HG03558 (cell line): ENCODE measurements around the gene NPAS3.

Source experiments
- ATAC-seq: cut with Tn5 transposase; IDR thresholded peaks from one replicate; pipeline ENCODE4 v1.9.1; 2021; ENCODE audit warnings: moderate number of reproducible peaks; ENCODE audit not compliant: unreplicated experiment; ENCODE audit errors: extremely low read depth

Gene NPAS3

DNA sequence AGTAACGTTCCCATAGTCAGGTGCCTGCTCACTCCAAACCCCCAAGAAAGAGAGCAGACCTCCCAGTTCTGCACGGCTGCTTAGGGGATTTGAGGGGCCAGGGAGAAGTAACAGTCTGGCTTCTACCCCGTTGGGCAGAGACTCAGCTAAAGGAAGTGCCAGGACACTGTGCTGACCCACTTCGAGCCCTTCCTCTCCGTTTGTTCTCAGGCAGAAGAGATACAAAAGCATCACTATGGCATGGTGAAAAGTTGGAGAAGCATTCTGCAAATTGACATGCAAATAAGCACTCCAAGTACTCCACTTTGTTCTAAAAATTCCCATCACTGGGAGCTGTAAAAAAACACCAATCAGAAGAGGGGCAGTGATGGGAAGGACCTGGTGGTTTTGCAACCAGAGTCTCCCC, 773.1 kb downstream of the NPAS3 start:
- no peak for ATAC-seq

DNA sequence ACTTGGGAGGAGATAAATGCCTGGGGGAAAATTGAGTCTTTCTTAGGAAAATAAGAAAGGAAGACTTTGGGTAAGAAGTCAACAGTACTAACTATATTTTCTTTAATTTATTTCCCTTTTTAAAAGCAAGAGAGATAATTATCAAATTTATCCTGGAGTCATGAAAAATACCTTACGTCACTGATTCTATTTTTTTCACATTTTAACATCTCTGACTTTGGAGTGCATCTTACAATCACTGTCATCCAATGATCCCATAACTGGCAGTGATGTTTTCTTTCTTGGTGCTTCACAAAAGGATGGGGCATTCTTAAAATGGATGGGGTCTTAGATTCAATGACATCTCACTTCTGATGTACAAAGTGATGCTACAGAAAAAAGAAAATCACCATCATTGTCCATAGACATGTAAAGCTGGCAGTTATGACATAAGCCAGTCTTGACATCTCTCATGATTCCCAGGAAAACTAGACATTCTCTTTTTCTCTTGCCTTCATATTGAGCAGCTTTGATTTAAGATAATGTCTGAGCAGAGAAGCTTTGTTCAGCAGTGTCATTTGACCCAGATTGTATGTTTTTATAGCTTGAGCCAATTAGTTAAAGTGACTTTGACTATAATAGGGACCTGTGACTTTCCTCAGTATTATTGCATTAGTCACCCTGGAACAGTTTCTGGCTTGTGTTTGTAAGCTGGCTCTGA, 776.0 kb downstream of the NPAS3 start:
- ATAC-seq: no peak

DNA sequence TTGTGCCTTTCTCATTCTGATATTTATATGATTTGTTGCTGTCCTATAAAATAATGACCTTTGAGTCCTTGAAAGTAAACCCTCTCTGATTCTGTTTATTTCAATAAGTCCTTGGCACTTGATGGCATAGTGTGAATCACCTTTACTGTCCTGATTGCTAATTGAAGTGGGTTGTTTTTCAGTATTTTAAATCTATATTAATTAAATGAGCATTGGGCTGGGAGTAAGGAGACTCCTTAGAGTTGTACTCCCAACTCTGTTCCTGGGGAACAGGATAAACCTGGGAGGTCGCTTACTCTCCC, 776.5 kb downstream of the NPAS3 start:
- no peak for ATAC-seq

DNA sequence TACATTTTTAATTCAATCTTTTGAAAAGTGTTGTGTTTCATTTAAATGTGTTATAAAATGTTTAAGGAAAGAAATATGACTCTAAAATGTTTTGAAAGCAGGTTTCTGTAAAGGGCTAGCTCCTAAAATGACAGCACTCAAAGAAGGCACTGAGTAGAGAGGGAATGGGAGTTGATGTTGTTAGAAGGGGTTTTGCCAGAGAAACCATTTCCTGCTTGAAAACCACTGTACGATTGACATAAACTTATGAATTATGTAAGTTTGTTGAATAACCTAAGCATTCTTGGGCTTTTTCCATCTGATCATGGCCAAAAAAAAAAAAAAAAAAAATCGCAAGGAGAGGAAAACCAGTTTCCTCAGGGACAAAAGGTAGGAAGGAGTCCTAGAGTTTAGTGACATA, 778.2 kb downstream of the NPAS3 start:
- ATAC-seq: no peak

DNA sequence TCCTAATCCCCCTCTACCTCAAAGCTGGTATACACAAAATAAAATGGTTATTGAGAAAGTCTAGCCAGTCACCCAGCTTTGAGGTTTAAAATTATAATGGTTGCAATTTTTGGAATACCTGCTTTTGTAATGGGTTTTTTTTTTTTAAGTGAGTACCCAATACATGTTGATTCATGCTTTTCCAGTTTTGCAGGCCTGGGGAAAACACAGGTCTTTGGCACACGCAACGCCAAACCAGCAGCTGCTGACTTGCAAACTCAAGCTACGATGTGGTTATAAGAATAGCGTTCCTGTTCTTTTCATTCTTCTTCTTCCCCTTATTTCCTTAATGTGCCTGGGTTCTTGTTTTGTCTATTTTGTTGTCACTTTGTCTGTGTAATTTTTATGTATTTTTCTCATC, 779.2 kb downstream of the NPAS3 start:
- ATAC-seq: no peak

DNA sequence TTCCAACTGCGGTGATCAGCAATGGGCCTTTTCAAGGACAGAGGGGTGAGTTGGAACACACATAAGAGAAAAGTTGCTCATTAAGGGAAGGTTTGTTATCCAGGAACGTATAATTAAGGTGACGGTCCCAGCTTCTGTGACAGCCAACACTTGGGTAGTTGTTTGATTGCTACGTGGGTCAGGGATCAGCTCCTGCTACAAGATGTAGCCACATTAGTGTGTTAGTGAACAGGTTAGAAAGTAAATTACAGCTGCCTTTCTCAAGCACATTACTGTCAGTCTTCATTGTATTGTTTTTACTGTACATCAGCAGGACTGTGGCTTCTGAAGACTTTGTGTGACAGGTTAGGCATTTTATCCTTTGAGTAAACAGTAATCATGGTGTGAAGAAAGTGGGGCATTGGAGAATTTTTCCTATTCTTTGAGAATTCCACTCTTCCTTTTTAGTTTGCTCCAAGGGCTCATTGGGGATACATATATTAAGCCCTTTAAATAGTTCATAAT, 781.7 kb downstream of the NPAS3 start:
- no peak for ATAC-seq

DNA sequence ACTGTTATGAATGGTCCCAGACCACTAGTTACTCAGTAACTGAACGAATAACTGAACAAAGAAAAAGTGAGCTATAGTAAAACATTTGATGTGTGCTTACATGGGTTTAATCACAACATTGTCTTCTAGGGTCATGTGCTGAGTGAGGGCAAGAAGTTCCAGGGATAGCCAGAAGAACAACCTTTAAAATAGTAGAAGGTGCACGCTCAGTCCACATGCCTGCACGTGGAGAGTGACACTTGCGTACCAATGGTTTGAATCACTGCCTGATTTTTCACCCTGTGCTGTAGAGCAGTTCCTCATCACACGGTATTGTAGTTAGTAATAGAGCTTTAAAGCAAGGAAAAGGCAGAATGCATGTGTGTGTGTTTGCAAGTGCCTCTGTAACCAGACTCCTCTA, 788.0 kb downstream of the NPAS3 start:
- no peak for ATAC-seq

DNA sequence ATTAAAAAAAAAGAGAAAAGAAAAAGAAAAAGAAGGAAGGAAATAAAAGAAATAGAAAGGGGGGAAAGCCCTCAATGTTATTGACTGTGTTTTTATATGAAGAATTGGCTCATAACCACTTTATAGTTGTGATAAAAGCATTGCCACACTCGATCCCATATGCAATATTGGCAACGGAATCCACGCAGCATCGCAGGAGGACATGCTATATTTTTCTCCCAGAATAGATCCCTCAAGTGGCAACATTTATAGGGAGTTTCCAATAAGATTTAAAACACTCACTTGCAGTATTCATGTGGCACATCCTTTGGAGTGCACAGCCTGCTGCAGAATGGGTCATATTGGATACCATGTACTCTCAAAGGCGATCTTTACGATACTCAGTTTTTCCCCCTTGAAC, 788.9 kb downstream of the NPAS3 start:
- no peak for ATAC-seq

DNA sequence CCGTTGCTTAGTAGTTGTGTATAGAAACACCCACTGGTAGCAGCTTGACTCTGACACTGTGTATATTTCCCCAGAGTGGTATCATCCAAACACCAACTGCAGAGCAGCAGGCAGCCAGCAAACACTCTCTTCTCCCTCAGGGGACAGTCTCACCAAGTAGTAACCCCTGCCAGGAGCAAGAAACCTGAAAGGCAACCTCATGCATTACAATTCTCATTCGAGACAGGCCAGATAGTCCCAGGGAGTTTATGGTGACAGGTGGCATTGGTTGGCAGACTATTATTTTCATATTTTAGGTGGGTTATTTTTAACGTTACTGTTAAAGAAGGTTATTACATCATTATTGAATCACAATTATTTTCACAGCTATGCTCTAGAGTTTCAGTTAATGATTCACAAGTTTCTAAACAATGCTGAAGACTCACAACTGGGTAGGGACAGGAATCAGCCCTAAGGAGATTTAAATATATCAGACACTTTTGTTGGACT, 789.4 kb downstream of the NPAS3 start:
- ATAC-seq: no peak

DNA sequence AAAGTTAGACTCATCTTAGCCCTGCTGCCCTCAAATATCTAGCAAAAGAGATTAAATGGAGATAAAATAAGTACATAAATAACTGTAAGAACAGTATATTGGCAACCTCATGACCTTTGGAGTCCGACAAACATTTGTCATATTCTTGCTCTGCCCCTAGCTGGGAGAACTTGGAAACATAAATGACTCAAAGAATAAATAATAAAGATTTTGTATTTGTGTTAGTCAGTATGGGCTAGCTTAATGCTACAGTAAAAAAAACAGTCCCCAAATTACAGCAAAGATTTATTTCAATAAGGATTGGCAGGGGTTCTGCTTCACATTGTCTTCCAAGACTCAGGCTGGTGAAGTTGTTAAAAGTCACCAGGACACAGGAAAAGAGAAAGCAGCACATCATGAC, 791.5 kb downstream of the NPAS3 start:
- ATAC-seq: no peak

DNA sequence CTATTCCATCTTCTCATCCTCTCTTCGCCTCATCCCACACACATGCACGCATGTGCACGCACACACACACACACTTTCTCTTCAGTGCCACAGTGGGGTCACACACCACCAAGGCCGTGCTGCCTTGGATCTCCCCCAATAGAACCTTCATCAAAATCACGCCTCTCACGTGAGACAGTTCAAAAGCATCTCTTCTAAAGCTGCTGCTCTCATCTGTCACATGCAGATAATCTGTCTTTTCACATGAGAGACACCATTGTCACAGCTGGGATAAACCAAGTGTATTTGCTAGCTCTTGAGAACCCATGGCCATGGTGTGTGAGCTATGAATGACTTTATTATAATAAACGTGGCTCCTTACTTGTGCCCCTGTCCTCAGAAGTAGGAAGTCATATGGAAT, 793.5 kb downstream of the NPAS3 start:
- no peak for ATAC-seq

DNA sequence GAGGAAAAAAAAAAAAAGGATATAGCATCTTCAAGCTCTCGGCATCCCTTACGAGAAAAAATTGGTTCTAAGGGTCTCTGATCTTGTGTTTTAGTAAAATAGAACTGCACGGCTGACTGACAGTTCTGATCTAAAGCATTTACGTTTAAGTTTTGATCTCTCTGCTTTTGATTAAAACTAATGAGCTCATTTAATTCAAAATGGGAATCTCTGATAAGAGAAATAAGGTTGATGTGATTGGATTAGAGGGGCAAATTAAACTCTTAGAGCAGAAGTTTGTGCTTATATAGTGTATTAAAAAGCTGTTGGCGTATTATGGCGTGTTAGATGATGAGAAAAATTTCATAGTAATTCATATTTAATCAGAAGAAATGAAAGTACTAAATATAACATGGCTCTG, 794.6 kb downstream of the NPAS3 start:
- ATAC-seq: no peak

DNA sequence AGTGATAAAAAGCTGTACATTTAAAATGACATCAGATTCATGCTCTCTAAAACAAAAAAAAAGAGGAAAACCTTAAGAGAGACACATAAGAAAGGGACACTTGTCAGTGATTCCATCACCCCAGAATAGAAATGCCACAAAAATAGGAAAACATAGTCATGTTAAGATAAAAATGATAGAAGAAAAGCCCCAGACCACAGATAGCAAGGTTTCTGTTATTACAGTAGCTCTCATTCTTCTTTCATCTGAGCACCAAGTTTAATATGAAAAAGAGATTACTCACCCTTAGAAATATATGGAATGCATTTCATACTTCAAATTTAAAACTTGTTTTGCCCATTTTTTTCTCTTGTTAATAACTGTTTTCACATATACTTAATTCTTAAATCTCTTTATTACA, 795.0 kb downstream of the NPAS3 start:
- ATAC-seq: no peak

DNA sequence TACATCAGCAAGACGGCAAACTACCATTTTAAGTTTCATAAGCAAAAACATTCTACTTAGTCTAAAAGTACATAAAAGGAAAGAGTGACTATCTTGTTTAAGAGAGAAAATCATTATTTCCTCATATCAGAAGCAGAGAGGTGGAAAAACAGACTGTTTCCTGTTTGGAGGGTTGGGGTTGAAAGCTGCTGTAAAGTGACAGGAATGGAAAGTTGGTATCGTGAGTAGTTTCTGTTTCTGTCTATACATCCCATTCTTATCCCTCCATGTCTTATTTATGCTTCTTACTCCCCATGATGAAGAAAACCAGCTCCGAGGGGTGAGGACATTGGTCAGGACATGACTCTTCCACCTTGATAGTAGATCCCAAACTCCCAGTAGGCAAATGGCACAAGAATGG, 795.7 kb downstream of the NPAS3 start:
- no peak for ATAC-seq

DNA sequence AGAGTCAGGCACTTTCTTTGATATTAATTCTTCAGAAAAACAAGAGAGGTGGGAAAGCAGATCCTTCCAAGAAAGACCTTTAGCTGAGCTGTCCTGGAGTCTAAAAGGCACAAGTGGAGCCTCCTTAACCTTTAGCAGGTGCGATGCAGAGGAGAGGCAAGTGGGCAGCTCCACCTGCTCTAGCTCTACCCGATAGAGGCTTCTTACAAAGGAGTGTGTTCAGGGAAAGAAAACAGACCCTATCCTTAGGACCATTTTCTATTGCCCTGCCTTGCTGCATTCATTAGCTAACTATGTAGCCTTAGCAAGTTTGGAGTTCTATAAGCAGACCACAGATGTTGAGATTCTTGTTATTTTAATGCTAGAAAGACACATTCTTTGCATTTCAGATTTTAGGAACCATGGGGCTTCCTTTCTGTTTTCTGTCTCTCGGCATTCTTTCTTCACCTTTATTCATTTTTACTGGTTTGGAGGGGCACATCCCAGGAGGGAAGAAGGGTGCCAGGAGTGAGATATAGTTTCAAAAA, 797.7 kb downstream of the NPAS3 start:
- no peak for ATAC-seq

DNA sequence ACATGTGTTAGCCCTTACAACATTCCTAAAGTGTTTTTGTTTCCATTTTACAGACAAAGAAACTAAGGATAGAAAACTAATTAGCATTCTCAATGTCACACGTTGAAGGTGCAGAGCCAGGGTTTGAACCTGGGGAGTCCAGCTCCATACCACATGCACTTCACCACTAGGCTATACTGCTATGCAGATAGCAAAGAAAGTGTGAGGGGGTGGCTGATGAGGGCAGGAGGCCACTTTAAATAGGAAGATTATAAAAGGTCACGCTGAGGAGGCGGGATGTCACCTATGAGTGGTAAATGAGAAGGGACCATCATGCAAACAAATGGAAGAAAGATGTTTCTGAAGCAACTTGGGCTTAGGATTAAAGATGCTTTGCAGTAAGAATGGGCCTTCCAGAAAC, 798.3 kb downstream of the NPAS3 start:
- ATAC-seq: no peak

DNA sequence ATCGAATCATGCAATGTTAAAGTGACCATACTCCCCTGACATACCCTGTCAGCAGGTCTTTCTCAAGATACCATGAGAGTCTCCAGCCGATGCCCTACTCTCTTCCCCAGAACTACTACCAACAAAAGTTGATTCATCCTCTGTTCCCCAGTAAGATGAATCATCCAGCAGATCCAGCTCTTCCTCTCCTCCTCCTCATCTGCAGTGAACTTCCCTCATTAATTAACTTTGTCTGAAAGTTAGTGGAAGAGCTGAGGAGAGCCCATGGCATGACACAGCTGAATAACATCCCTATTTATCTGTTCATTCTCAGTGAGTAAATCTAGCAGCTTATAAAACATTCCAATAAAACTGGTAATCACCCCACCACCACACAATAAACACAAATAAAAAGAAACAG, 798.8 kb downstream of the NPAS3 start:
- ATAC-seq: no peak

DNA sequence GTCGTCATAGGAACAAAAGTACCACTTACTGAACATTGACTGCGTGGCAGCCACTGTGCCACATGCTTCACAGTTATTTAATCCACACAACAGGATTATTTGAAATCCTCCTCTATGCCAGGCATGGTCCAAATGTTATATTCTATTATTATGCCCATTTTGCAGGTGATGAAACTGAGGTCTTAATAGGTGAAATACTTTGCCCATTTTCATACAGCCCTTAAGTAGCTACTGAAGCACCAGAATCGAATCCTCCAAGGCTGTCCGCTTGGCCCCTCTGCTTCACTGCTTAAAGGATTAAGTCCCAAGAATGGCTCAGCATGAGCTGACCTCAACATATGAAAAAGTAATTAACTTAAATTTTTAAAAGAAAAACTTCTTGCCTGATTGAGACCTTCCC, 799.4 kb downstream of the NPAS3 start:
- no peak for ATAC-seq

DNA sequence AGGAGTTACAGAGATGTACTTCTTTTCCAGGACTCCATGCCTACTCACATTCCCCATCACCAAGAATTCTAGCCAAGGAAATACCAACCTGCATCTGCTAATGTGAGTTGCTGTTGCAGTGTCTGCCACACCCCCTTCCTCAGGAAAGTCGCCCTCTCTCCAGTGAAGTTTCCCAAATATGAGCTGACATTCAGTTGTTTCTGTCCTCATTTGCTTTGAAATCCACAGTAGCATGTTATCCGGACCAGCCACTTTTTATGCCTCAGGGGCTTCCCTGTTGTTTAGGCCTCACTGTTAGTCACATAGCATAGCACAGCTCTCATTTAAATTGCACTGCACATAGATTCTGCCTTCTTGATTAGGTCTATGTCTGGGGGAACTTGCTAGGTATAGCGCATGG, 799.8 kb downstream of the NPAS3 start:
- ATAC-seq: no peak

DNA sequence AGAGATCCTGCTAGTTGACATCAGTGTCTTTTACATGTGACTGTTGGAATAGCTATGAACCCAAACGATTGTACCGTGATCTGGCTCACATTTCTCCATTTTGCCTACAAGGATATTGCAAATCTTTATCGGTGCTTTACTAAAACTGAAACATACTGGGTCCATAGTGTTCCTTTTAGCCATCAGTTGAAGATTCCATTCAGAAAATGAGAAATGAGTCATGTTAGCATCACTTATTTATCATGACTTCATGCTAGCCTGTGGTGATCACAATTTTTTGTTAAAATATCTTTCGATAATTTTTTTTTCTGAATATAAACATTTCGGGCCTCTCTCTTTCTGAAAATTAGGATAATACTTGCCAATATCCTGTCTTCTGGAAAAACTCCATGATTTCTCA, 801.9 kb downstream of the NPAS3 start:
- no peak for ATAC-seq

DNA sequence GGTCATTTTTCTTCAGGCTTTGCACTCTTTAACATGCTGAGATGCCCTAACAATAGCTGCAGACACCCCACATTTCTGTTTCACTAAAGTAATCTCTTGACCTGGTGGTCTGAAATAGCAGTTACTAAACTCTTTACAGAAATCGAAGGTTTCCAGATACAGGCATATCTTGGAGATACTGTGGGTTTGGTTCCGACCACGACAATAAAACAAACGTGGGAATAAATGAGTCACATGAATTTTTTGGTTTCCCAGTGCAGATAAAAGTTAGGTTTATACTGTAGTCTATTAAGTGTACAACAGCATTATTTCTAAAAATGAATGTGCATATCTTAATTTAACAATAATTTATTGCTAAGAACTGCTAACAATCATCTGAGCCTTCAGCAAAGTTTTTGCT, 803.5 kb downstream of the NPAS3 start:
- ATAC-seq: no peak

DNA sequence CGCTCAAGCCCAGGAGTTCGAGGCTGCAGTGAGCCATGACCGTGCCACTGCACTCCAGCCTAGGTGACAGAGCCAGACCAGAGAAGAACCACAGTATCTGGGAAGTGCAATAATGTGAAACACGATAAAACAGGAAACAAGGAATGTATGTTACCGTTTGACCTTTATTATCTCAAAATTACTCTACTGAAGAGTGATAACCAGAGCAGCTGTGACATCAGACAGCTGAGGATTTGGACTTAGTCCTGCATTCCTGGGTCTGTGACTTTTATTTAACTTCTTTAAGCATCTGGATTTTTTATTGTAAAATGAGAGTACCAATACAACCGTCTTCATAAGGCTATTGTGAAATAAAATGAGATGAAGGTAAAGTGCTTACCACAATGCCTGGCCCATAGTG, 806.5 kb downstream of the NPAS3 start:
- no peak for ATAC-seq
